Esophagus squamous epithelium (tissue), 4 donors: ENCODE results near the gene RNF8.

Experiments used
- CTCF ChIP-seq, 6 experiments: fragments of 450-650 bp in 4 of 6; fragments of 200-600 bp in 2 of 6; sonication (generic) in 2 of 6; IDR thresholded peaks; one replicate each; pipeline ENCODE4 v1.5.1; 2016 to 2019; ENCODE audit warnings: antibody characterized with exemption in 6 of 6, mild to moderate bottlenecking in 4 of 6, moderate library complexity in 4 of 6
- POLR2A ChIP-seq, 4 donors: fragments of 450-650 bp; IDR thresholded peaks; one replicate each; pipeline ENCODE4 v1.6.1; 2017; ENCODE audit warnings: antibody characterized with exemption in 4 of 4, mild to moderate bottlenecking in 4 of 4, moderate library complexity in 3 of 4

- no peak for TF ChIP-seq POLR2A (IDR thresholded peaks at IDR 0.05)
- TF ChIP-seq CTCF (IDR thresholded peaks at IDR 0.05) = no peak
Measured at GRCh38 chr6:37331047-37331446, 22.7 kb upstream of the RNF8 start.
